Activated gamma-delta T cell treated with Interleukin-2 at 50 U/mL for 16 hours (primary cell): ENCODE measurements around the gene KRT83.
"Not testable (repeated sequence)": the region's sequence is repeated elsewhere in the genome, so short reads cannot be mapped to it uniquely, and the experiment has no call there.

ENCODE experiments used
- DNase-seq: peaks from one replicate; pipeline ENCODE4 v3.0.0-alpha.2; 2020

Gene KRT83

DNA sequence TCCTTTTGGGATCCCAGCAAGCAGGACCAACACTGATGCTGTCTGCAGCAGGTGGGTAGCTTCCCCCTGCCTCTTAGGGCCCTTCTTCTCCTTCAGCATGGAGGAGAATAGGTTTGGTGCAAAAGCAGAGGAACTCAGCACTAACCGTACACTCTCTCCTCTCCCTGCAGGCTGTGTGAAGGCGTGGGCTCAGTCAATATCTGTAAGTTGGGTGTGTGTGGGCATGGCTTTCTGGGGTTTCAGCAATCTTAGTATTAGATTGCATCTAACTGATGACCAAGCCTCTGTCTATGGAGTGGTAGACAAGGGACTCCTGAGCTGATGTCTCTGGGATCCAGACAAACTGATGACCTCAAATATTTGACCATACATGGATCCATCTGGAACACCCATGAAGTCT lies 31.8 kb upstream of the KRT83 start:
- DNase-seq, result no peak

DNA sequence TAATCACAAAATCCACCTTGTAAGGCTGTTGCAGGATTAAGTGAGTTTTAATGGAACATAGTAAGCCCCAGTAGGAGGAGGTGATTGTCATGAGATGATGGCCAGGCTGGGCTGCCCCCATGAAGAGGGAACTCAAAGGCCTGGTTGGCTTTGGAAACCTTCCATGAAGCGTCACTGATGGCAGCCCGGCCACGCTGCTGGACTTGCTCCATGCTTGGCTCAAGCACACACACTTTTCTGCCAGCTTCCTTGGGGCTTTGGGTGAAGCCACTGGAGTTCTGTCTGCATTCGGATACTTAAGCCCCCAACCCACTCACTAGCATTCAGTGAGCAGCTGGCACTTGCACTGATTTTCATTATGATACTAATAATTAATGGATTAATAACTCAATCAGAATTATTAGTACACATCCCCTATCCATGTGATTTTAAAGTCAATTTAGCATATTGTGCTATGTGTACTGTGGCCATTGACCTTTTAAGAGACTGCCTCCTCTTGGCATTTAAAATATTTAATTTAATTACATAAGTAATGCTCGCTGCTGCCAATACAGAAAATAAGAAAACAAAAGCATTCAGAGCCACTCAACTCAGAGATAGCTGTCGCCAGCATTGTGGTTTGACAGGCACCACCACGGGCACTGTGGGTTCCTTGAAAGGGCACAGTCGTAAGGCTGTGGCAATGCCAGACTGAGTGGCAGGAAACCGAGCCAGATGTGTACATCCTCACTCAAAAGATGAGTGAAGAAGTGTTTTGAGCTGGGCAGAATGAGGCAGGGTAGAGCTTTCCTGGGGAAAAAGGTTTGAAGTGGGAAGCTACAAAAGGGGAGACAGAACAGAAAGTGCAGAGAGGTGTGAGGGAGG lies 30.2 kb upstream of the KRT83 start:
- peak; percentile 63 for DNase-seq

DNA sequence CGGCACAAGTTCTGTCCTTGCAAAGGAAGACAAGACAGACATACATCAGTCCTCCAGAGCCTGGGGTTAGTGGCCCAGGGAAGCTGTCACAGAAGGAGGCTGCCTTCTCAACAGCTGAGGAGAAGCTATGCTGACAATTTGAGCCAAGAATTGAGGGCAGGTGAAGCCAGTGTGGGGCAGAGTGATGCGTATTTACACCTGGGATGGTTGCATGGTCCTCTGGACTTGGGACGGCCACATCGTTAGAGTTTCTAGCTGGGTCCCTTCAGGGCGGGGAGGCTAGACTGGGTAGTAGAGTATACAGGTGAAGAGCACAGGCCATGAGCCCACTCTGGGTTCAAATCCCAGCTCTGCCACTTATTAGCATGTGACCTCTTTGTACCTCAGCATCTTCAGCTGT lies 29.6 kb upstream of the KRT83 start:
- no peak for DNase-seq

DNA sequence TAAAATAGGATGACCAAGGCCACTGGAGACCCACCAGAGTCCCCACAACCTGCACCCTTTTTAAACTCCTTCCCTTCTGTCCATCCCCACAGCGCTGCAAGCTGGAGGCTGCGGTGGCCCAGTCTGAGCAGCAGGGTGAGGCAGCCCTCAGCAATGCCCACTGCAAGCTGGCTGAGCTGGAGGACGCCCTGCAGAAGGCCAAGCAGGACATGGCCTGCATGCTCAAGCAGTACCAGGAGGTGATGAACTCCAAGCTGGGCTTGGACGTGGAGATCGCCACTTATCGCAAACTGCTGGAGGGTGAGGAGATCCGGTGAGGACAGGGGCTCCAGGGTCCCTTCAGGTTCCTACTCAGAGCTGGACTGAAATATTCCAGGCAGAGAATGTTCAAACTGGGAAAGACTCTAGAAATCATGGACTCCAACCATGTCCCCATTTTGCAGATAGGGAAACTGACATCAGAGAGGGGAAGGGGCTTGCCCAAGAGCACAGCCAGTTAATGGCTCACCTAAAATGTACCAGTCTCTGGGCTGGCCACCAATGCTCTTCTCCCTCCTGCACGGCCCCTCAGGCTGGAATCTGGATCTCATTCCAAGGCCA lies 28.9 kb upstream of the KRT83 start:
- DNase-seq, result no peak

DNA sequence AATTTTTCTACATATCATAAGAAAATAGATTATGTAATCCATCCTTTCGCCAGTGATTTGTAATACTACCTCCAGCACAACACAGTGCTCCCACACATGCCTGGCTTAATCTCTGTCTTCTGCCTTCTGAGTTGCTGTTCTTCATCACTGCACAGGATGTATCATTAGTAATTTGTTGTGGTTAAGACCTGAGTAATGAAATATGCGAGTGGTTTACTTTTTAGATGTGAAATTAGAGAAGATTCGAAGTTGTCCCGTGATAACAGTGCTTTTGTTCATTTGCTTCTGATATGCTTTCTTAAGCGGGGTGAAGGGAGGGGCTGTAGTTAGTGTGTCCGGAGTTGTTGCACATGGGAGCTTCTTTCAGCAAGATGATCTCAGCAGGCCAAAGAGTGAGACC lies 28.0 kb upstream of the KRT83 start:
- no peak for DNase-seq

DNA sequence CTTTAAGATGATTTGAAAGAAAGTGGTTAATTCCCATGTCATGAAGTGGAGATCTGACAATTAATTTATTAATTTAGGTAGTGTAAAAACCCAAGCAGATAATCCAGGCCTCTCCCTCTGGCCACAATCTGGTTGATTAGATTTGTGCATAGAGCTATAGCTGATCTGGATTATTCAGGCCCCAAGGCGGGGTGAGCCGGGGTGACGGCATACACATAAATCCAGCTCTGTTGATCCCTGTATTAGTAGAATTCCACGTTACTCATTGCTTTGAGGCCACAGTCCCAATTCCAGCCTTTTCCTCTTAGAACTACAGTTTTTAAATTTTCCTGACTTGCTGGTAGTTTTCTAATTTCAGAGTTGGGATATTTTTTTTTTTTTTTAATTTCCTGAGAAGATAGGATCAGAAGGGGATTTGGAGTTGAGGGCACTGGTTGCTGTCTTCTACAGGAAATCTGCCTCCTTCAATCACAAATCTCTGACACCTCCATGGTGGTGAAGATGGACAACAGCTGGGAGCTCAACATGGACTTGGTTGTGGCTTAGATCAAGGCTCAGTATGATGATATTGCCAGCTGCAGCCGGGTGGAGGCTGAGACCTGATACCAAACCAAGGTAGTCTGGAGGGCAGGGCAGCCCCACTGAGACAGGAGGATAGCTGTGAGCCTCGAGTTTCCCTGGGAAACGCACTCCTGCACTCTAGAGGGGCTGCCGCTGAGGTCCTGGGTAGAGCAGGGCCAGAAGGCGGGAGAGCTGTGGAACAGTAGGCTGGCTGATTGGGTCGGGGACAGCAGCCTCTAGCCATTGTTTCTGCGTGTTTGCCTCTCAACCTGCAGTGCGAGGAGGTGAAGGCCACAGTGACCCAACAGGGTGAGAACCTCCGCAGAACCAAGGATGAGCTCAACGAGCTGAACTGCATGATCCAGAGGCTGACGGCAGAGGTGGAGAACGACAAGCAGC lies 26.6 kb upstream of the KRT83 start:
- DNase-seq, result no peak

DNA sequence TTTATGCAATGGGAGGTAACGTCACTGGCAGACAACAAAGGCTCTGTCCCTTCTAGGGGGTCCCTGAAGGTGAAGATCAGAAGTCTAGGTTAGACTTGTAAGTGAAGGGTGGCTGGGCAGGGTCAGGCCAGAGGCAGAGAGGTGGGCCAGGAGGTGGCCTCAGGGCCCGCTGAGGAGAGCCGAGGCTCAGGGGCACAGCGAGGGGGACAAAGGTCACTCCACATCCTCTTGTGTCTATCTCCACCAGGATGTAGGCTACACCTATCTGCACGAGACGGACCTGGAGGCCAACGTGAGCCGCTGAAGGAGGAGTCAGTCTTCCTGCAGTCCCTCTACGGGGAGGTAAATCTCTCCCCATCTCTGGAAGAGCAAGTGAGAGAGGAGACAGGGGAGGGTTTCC lies 25.8 kb upstream of the KRT83 start:
- no peak for DNase-seq

DNA sequence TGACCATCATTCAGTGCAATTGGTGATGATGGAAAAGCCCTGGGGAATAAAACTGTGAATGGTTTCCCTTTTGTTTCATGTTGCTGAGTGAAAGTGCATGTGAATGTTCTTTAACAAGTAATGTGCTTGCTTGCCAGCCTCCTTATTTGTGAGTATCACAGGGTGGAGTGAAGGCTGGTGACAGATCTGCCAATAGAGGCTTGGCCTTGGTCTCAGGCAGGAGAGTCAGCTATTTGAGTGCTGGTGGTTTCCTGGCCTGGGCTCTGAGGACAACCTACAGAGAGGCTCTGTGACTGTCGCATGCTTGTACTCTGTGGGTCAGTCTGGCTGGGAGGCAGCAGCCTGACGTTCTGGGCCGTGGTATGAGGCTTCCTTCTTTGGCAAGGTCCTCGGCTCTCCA lies 25.4 kb upstream of the KRT83 start:
- DNase-seq, result no peak

DNA sequence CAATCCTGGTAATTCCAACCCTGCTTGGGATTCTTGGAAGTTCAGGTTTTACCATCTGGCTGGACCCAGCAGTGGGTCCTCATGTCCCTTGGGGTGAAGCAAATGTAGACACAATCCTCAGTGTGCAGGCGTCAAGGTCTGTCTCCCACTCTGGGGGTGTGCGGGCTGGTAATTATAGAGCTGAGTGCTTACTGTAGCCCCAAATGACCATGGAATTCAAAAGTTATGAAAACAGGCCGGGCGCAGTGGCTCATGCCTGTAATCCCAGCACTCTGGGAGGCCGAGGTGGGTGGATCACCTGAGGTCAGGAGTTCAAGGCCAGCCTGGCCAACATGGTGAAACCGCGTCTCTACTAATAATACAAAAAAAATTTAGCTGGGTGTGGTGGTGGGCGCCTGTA lies 23.8 kb upstream of the KRT83 start:
- DNase-seq, result not testable (repeated sequence)

GRCh38 chr12:52344111-52344510 lies 22.9 kb upstream of the KRT83 start:
- DNase-seq, result no peak

DNA sequence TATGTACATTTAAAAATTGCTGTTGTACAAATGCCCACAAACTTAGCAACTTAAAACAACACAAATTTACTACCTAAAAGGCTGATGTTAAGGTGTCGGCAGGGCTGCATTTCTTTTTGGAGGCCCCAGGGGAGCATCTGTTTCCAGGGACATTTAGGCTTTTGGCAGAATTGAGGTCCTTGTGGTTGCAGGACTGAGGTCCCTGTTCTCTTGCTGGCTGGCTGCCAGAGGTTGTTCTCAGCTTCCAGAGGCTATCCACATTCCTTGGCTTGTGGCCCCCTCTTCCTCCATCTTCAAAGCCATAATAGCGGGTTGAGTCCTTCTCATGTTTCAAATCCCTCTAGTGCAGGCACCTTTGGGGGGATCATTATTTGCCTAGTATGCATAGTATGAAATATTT lies 22.4 kb upstream of the KRT83 start:
- no peak for DNase-seq

DNA sequence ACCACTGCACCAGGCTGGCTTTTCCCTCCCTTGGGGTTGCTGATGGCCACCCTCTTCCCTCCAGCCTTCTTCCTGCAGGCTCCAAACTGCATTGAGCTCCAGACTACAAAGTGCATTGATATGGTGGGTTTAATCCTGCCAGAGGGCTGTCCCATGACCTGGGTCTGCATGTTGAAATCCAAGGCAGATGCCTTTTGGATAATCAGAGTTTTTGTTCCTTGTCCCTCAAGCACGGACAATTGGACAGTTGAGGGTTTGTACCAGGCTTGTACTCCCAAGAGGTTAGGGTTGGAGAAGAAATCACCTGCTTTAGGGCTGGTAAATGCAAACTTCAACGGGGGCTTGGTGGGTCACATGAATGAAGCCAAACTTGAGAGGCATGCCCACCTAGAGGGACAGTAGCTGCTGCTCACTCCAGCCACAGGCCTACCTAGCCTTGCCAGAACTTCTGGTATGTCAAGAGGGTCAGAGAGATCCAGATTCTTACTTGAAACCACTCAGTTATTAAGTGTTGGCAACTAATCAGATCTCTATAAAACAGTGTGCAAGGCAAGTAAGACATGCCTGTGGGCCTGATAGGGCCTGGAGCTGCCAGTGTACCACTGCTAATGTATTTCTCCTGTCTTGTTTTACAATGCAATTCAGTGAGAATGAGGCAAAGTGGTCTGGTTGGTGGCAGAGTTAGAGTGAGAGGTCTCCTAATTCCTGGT lies 21.7 kb upstream of the KRT83 start:
- DNase-seq, result no peak

DNA sequence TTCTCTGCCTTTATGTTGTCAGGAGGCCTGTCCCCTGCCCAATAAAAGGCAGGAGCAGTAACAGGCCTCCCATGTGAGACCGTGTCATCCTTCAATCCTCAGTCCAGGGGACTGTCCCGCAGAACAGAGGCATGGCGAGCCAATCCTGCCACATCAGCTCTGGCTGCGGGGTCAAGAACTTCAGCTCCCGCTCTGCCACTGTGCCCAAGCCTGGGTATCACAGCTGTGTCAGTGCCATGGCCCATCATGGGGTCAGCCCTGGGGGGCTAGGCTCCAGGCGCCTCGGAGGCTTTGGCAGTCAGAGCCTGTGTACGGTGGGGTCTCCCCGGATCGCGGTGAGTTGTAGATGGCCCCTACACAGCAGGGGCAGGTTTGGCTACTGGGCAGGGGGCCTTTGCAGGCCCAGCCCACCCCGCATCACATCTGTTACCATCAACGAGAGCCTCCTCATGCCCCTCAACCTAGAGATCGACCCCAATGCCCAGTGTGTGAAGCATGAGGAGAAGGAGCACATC lies 19.9 kb upstream of the KRT83 start:
- no peak for DNase-seq

- DNase-seq, result no peak
Measured at GRCh38 chr12:52338241-52338960, 17.2 kb upstream of the KRT83 start.

DNA sequence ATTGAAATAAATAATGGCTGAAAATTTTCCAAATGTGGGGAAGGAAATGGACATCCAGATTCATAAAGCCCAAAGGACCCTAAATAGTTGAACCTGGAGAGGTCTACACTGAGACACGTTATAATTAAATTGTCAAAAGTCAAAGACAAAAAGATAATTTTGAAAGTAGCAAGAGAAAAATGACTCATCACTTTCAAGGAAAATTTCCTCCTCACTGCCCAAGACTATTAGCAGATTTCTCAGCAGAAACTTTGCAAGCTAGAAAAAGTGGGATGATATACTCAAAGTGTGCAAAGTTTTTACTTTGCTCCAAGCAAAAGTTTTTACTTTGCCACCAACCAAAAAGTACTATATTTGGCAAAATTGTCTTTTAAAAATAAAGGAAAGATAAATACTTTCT lies 15.9 kb upstream of the KRT83 start:
- no peak for DNase-seq

DNA sequence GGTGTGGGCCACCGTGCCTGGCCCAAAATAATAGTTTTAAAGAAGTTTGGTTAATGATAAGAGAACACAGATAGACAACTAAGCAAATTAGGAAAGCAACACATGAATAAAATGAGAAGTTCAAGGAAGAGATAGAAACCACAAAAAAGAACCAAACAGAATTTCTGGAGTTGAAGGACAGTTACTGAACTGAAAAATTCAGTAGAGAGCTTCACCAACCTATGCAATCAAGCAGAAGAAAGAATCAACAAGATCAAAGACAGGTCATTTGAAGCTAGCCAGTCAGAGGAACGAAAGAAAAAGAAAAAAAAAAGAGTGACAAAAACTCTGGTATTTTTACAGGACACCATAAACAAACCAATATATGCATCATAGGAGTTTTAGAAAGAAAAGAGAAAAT lies 15.4 kb upstream of the KRT83 start:
- DNase-seq, result no peak

DNA sequence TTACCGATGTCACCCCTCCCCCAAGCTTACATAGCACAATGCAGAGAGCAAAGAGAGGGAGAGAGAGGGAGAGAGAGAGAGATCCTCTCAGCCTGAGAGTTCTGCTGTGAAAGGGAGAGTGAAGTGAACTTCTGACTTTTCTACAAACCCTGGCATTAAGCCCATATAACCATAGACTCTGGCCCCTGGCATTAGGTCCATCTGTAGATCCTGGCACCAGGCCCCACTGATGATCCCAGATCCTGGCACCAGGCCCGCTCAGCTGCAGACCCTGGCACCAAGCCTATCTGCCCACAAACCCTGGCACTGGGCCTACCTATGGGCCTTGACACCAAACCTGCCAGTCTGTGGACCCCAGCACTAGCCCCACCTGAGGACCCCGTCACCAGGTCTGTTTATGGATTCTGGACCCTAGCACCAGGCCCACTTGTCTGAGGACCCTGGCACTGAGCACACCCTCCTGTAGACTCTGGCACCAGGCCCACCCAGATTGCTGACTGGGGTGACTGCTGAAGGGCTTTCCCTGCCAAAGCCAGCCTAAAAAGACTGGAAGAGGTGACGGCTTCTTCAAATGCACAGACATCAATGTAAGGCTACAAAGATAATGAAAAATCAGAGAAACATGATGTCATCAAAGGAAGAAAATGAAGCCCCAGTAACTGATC lies 14.5 kb upstream of the KRT83 start:
- no peak for DNase-seq

GRCh38 chr12:52334185-52334584 lies 13.0 kb upstream of the KRT83 start:
- no peak for DNase-seq

DNA sequence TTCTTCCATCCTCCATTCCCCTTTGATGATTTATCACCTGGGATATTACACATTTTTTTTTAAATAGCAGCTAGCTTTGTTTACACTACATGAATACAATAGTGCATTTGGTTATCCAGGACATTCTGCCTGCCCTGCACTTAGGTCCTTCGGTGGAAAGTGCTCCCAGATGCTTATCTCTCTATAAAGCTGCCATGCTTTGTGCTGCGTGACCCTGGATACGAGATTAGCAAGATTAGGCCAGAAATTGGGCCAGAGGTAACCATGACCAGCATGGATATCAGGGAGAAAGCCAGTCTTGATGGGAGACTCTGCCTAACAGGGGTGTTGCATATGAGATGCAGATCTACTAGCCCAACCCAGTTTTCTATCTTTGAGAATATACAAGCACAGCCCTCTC lies 12.1 kb upstream of the KRT83 start:
- DNase-seq, result no peak

GRCh38 chr12:52332381-52332780 lies 11.2 kb upstream of the KRT83 start:
- no peak for DNase-seq

GRCh38 chr12:52331833-52332232 lies 10.6 kb upstream of the KRT83 start:
- DNase-seq, result no peak
